K562 (cell line): Measurements from ENCODE around the gene SLC25A34. TPM values are rescaled to one million over a fixed set of nuclear protein-coding genes. Genes with fewer than 3 reads are reported as not detected.

Source experiments
- ATAC-seq: fragments of 200-7000 bp; cut with Tn5 transposase; 3 replicates; pipeline ENCODE4 v1.9.1; 2020; ENCODE audit warnings: moderate library complexity
- BruUV-seq: library from RNA; stranded (reverse); fragments of 400-500 nt; replicated peaks from 2 replicates; lab custom pipeline; 2021; lab: Mats Ljungman, UMichigan
- CTCF ChIA-PET: fragments of 300-600 bp; formaldehyde crosslinking; extraction: SDS; loops from one replicate; lab custom pipeline; 2021; ENCODE audit warnings: low intra/inter-chr PET ratio; lab: Yijun Ruan, JAX
- POLR2A ChIA-PET: fragments of 300-600, 350-650 bp; sonication (Branson Sonifier 250); formaldehyde crosslinking; extraction: SDS; loops from one replicate; lab custom pipeline; 2021; ENCODE audit warnings: antibody characterized with exemption, inconsistent platforms; lab: Yijun Ruan, JAX
- DNase-seq, 4 experiments: peaks; one replicate each; pipeline versions ENCODE4 v3.0.0 to v3.0.0-alpha.2; 2011 to 2018; ENCODE audit warnings: low spot score in 3 of 4, mixed read lengths in 3 of 4; ENCODE audit errors: extremely low read depth in 1 of 4
- FAIRE-seq: peaks from 2 replicates; lab custom pipeline; 2011; peaks lifted over from hg19 to GRCh38; lab: Jason Lieb, UNC
- H2AFZ ChIP-seq: 2 replicates; pipeline ENCODE4 v1.6.0; 2011; ENCODE audit warnings: low read depth, low read length, control low read depth, inconsistent platforms
- H3K27ac ChIP-seq: fragments of 200-600 bp; 3 replicates; pipeline ENCODE4 v1.8.0; 2011; ENCODE audit warnings: low read depth, mild to moderate bottlenecking, control low read depth, inconsistent platforms, low read length, moderate library complexity, mixed read lengths; ENCODE audit errors: extremely low read depth
- H3K27me3 ChIP-seq, 2 experiments: fragments of 300-600 bp in 1 of 2; 2 replicates in 1 of 2; 3 replicates in 1 of 2; pipeline versions ENCODE4 v1.6.0 to v1.8.0; 2011; ENCODE audit warnings: inconsistent platforms in 2 of 2, low read length in 2 of 2, mild to moderate bottlenecking in 1 of 2, mixed read lengths in 1 of 2, moderate library complexity in 1 of 2; ENCODE audit not compliant: control insufficient read depth in 2 of 2, insufficient read depth in 2 of 2
- H3K36me3 ChIP-seq: fragments of 300-600 bp; 3 replicates; pipeline ENCODE4 v1.8.0; 2011; ENCODE audit warnings: mild to moderate bottlenecking, low read length, inconsistent platforms; ENCODE audit not compliant: control insufficient read depth, insufficient read depth
- H3K4me1 ChIP-seq, 2 experiments: fragments of 200-600 bp in 1 of 2; replicated peaks in 1 of 2; 2 replicates in 1 of 2; 3 replicates in 1 of 2; pipeline versions ENCODE4 v1.5.1 to v1.8.0; 2011; ENCODE audit warnings: inconsistent platforms in 2 of 2, low read length in 2 of 2, mild to moderate bottlenecking in 1 of 2, mixed read lengths in 1 of 2, moderate library complexity in 1 of 2; ENCODE audit not compliant: control insufficient read depth in 2 of 2, insufficient read depth in 2 of 2
- H3K4me2 ChIP-seq: 2 replicates; pipeline ENCODE4 v1.6.1; 2011; ENCODE audit warnings: low read length, control low read depth, inconsistent platforms, mixed read lengths; ENCODE audit not compliant: insufficient read depth
- H3K4me3 ChIP-seq: fragments of 200-600 bp; sonication (generic), shearing (Covaris generic); 2 replicates; pipeline ENCODE4 v1.5.1; 2016; ENCODE audit warnings: control low read depth, inconsistent platforms
- H3K79me2 ChIP-seq: fragments of 200-600 bp; 3 replicates; pipeline ENCODE4 v1.8.0; 2011; ENCODE audit warnings: low read length, inconsistent platforms; ENCODE audit not compliant: control insufficient read depth, insufficient read depth
- H3K9ac ChIP-seq, 2 experiments: 2 replicates each; pipeline versions ENCODE4 v1.6.0 to v1.6.1; 2011; ENCODE audit warnings: low read depth in 2 of 2, low read length in 2 of 2, control low read depth in 1 of 2, inconsistent platforms in 1 of 2, mild to moderate bottlenecking in 1 of 2, mixed read lengths in 1 of 2; ENCODE audit not compliant: insufficient read depth in 1 of 2
- H3K9me1 ChIP-seq: one replicate; pipeline ENCODE4 v1.6.0; 2011; ENCODE audit warnings: inconsistent platforms, mild to moderate bottlenecking, low read length, moderate library complexity; ENCODE audit not compliant: control insufficient read depth, insufficient read depth
- H3K9me3 ChIP-seq: replicated peaks from 2 replicates; pipeline ENCODE4 v1.5.1; 2011; ENCODE audit warnings: low read depth, low read length, inconsistent platforms; ENCODE audit not compliant: control insufficient read depth, insufficient read depth
- H4K20me1 ChIP-seq: replicated peaks from 2 replicates; pipeline ENCODE4 v1.6.1; 2011; ENCODE audit warnings: low read length, inconsistent platforms, mixed read lengths; ENCODE audit not compliant: control insufficient read depth, insufficient read depth
- COPS2 ChIP-seq: fragments of 450-650 bp; conservative IDR thresholded peaks from 2 replicates; pipeline ENCODE4 v1.6.1; 2016; ENCODE audit warnings: mild to moderate bottlenecking, moderate library complexity
- CREB3 ChIP-seq: fragments of 450-650 bp; conservative IDR thresholded peaks from 2 replicates; pipeline ENCODE4 v1.6.1; 2016; ENCODE audit warnings: missing genetic modification characterization, low read depth, mild to moderate bottlenecking, missing compliant biosample characterization, moderate library complexity
- NELFE ChIP-seq: IDR thresholded peaks from 2 replicates; pipeline ENCODE4 v1.6.1; 2011; ENCODE audit warnings: mild to moderate bottlenecking; ENCODE audit not compliant: insufficient read depth, insufficient read length
- SREBF1 ChIP-seq: fragments of 150-350 bp; IDR thresholded peaks from 2 replicates; pipeline ENCODE4 v1.6.1; 2014; ENCODE audit warnings: antibody characterized with exemption, low read depth, low read length, borderline replicate concordance
- WGBS: fragments of 100-300 bp; shearing (Covaris generic); methylation state at CpG from one replicate; pipeline ENCODE4 v1.1.6; 2016; ENCODE audit warnings: low coverage, mixed read lengths; ENCODE audit not compliant: insufficient coverage; ENCODE audit errors: missing lambda C conversion rate; 5-methylcytosine and 5-hydroxymethylcytosine counted together
- in situ Hi-C: fragments of 300-500 bp; cut with MboI; formaldehyde crosslinking; loops from 4 replicates; pipeline ENCODE4 v1.15.0; 2018; ENCODE audit warnings: inconsistent platforms, mixed read lengths
- intact Hi-C: fragments of 100-400 bp; cut with micrococcal nuclease; formaldehyde crosslinking; loops from 2 replicates; pipeline ENCODE4 v1.14.2; 2022
- polyA plus RNA-seq, 8 experiments: library from polyadenylated mRNA; depleted of rRNA in 4 of 8; stranded (reverse) in 5 of 8; unstranded in 3 of 8; fragments of >200 nt; fragmentation: Nextera tagmentation in 2 of 8; fragmentation: Illumina TruSeq in 1 of 8; extraction: Ambion mirVana in 2 of 8; extraction: Trizol in 1 of 8; gene quantifications; 2 replicates each; pipeline versions ENCODE4 v1.2.1 to v1.2.3, GENCODE V29; 2011 to 2014; ENCODE audit warnings: inconsistent platforms in 1 of 8, missing spikeins in 1 of 8
- total RNA-seq, 7 experiments: library from RNA; depleted of rRNA in 6 of 7; stranded (reverse); fragments of >200 nt in 6 of 7; fragmentation: Illumina TruSeq in 2 of 7; extraction: Trizol in 2 of 7; gene quantifications; 2 replicates each; pipeline versions ENCODE4 v1.2.1 to v1.2.3, GENCODE V29; 2011 to 2021; ENCODE audit warnings: low replicate concordance in 1 of 7
- TF ChIP-seq, protein P1 (sequence below), 3 experiments: fragments of 200-800 bp in 1 of 3; sonication (Bioruptor generic) in 1 of 3; sonication (generic) in 1 of 3; formaldehyde crosslinking in 1 of 3; IDR thresholded peaks; 2 replicates each; pipeline versions ENCODE4 v1.6.1 to v1.8.0; 2016 to 2022; ENCODE audit warnings: mild to moderate bottlenecking in 2 of 3, missing compliant biosample characterization in 2 of 3, missing genetic modification characterization in 2 of 3, missing genetic modification reagents in 1 of 3

Gene SLC25A34
- total and polyA plus RNA-seq, 9 of the 15 experiments (the other 6 are each of a cell fraction or from before 2014, with no cell fraction given) = 0.01 to 0.57 (median 0.16) TPM

DNA sequence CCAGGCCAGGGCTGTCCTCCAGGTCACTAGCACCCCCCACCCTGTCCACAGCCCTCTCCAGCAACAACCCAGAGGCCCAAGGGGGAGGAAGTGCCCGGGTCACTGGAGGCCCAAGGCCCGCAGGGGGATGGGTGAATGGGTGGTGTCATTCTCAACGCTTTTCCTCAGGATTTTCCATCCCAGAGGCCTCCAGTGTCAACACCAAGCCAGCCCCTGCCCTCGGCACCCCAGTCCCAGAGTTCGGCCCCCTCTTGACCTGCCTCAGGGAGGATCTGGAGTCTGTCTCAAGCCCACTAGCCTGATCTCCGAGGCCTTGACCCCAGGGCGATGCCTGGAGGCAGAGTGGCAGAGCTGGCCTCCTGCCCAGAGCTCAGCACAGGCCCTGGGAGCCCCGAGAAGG, 11.3 kb downstream of the SLC25A34 start:
- FAIRE-seq (no peak), ATAC-seq (no peak)
- H3K4me3 ChIP-seq = no peak overlapping the region

More for the DNA sequence above, 11.3 kb downstream of the SLC25A34 start:
- Histone ChIP-seq H4K20me1 (0 out of 2 replicates have a peak, but pooled peaks cover 4% of the 10 kb centered on the region), H3K9ac (peak overlapping the region in 1 of 2 experiments; percentile 74; a peak in 2 of 4 replicates), H3K27ac (no peak overlapping the region), H3K9me1 (no peaks in the 10 kb centered on the region), H3K79me2 (no peaks in the 10 kb centered on the region), H3K27me3 (peaks cover 7 to 29% of the 10 kb centered on the region in 2 experiments; a peak in 3 of 5 replicates), H2AFZ (no peak overlapping the region), H3K9me3 (no peaks in the 10 kb centered on the region), H3K4me1 (peaks cover 0 to 27% of the 10 kb centered on the region in 2 experiments; a peak in 2 of 5 replicates), H3K4me2 (no peak overlapping the region), H3K36me3 (no peaks in the 10 kb centered on the region)
- intact Hi-C loops = no loop called here
- no TSS peak for BruUV-seq
- DNase-seq = no peak
- in situ Hi-C loops = no loop called here
- ChIA-PET POLR2A (no interaction called here), CTCF (no interaction called here)
- TF ChIP-seq CREB3 (tag) (no peak), NELFE (no peak), SREBF1 (no peak), COPS2 (no peak)
- TF ChIP-seq, protein P1, sequence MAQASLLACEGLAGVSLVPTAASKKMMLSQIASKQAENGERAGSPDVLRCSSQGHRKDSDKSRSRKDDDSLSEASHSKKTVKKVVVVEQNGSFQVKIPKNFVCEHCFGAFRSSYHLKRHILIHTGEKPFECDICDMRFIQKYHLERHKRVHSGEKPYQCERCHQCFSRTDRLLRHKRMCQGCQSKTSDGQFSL (CRISPR knock-in tag; IDR thresholded peaks at IDR 0.05) = peak; percentile 24; the same call in 1 of the 2 replicates
- TF ChIP-seq, protein P1 (tag; IDR thresholded peaks at IDR 0.05) = no peak
- WGBS = 9% methylated on average over 8 of the region's 8 CpGs
